ENCODE measurements around the gene ARHGAP44. TPM values are rescaled to one million over a fixed set of nuclear protein-coding genes. Genes with fewer than 3 reads are reported as not detected.

Gene ARHGAP44
- total and polyA plus RNA-seq, 9 of the 15 experiments (the other 6 are each of a cell fraction or from before 2014, with no cell fraction given): 0.01 to 0.68 (median 0.07) TPM; not detected in 1

- no peak for TF ChIP-seq REST (IDR thresholded peaks at IDR 0.05; ENCODE audit: borderline replicate concordance)
- TF ChIP-seq REST (CRISPR knock-in tag; IDR thresholded peaks at IDR 0.05; ENCODE audit: low read depth): no peak
- TF ChIP-seq NFRKB (IDR thresholded peaks at IDR 0.05; ENCODE audit: low read depth): no peak
- TF ChIP-seq ZNF780A (CRISPR knock-in tag; IDR thresholded peaks at IDR 0.05): no peak
- TF ChIP-seq C11orf30 (IDR thresholded peaks at IDR 0.05; ENCODE audit: low read depth): no peak
Observed at GRCh38 chr17:12744298-12744697, 45.0 kb upstream of the ARHGAP44 start (continued).

Measured in K562 (cell line).